ENCODE data around the gene TAOK1. TPM values are rescaled to one million over a fixed set of nuclear protein-coding genes. Genes with fewer than 3 reads are reported as not detected.

Gene TAOK1
- total and polyA plus RNA-seq, 10 of the 15 experiments (the other 5 are each of a cell fraction or from before 2014, with no cell fraction given) = 2.0 to 27.1 (median 11.8) TPM

DNA sequence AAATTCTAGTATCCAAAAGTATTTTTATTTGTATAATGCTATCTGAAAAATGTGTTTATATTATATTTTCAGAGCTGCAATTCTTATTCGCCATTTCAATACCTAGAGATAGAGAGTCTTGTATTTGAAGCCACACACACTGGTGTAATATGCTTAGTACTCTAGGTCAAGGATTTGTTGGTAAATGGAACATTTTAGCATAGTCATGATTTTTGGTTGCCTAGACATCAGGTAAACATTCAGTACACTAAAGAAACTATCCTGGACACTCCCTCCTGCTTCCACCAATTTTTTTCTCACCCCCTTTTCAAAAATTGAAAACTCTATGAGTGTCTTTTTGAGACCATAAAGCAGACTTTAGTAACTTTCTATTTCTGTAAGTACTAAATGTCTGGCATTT, 155.9 kb downstream of the TAOK1 start:
- Histone ChIP-seq H3K9me3 (replicated peaks; ENCODE audit: control insufficient read depth, insufficient read depth, low read length) (no peaks in the 10 kb centered on the region), H3K4me1 (ENCODE audit: control insufficient read depth, insufficient read depth, low read length) (peaks cover 9% of the 10 kb centered on the region; the same call in 1 of the 2 replicates), H3K27ac (ENCODE audit: control insufficient read depth, insufficient read depth) (no peak overlapping the region), H3K79me2 (ENCODE audit: control insufficient read depth, insufficient read depth, low read length) (no peaks in the 10 kb centered on the region), H3K36me3 (ENCODE audit: control insufficient read depth in 2 of 2, insufficient read depth in 2 of 2, low read length in 1 of 2) (peaks cover 4 to 17% of the 10 kb centered on the region in 2 experiments; a peak in 3 of 4 replicates), H3K4me3 (no peak overlapping the region), H3K27me3 (replicated peaks in 1 of 2; ENCODE audit: control insufficient read depth in 2 of 2, insufficient read depth in 2 of 2, low read length in 1 of 2) (no peaks in the 10 kb centered on the region), H2AFZ (ENCODE audit: control insufficient read depth, low read depth, low read length) (no peak overlapping the region), H3K4me2 (ENCODE audit: control insufficient read depth, insufficient read depth) (no peak overlapping the region), H4K20me1 (ENCODE audit: control insufficient read depth, insufficient read depth) (no peaks in the 10 kb centered on the region), H3K9ac (ENCODE audit: control insufficient read depth, insufficient read depth, low read length) (no peak overlapping the region)
- DNase-seq (ENCODE audit: low read depth, low spot score) (no peak), ATAC-seq (no peak), FAIRE-seq (no peak)
- ChIA-PET POLR2A (no interaction called here), CTCF (interaction anchor here (0.8 to 2.5 kb wide), 5 partner anchors 9 to 176 kb away, joined by 3 to 13 read pairs (median 7); no protein-coding TSS in a partner anchor), RAD21 (ENCODE audit: unreplicated experiment) (interaction anchor here (0.6 kb wide), 1 partner anchor 9 kb away, joined by 3 read pairs; no protein-coding TSS in a partner anchor), SMC1A (ENCODE audit: uncharacterized antibody, unreplicated experiment) (interaction anchor here (0.6 to 1.3 kb wide), 3 partner anchors 10 to 176 kb away, joined by 4 to 6 read pairs (median 6); no protein-coding TSS in a partner anchor)
- 100% methylated on average over 1 of the region's 1 CpG for WGBS (ENCODE audit: insufficient coverage, insufficient replicate concordance, low lambda C conversion rate, missing lambda C conversion rate)
- no peak for TF ChIP-seq ESRRA (IDR thresholded peaks at IDR 0.05; ENCODE audit: low read length)
- TF ChIP-seq NBN (IDR thresholded peaks at IDR 0.05) = no peak
- TF ChIP-seq EED (IDR thresholded peaks at IDR 0.05; ENCODE audit: low read depth) = no peak
- no peak for TF ChIP-seq GABPA (IDR thresholded peaks at IDR 0.05; ENCODE audit: low read depth)
- TF ChIP-seq PAX8 (IDR thresholded peaks at IDR 0.05) = no peak
- TF ChIP-seq EP300 (IDR thresholded peaks at IDR 0.05; ENCODE audit: borderline replicate concordance in 1 of 2, control insufficient read depth in 1 of 2, low read depth in 2 of 2, low read length in 2 of 2) = no peak
- TF ChIP-seq, protein P1, sequence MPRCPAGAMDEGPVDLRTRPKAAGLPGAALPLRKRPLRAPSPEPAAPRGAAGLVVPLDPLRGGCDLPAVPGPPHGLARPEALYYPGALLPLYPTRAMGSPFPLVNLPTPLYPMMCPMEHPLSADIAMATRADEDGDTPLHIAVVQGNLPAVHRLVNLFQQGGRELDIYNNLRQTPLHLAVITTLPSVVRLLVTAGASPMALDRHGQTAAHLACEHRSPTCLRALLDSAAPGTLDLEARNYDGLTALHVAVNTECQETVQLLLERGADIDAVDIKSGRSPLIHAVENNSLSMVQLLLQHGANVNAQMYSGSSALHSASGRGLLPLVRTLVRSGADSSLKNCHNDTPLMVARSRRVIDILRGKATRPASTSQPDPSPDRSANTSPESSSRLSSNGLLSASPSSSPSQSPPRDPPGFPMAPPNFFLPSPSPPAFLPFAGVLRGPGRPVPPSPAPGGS (IDR thresholded peaks at IDR 0.05; ENCODE audit: borderline replicate concordance, insufficient read depth, low read depth, low read length, poor library complexity, severe bottlenecking) = no peak
- TF ChIP-seq, protein P2, sequence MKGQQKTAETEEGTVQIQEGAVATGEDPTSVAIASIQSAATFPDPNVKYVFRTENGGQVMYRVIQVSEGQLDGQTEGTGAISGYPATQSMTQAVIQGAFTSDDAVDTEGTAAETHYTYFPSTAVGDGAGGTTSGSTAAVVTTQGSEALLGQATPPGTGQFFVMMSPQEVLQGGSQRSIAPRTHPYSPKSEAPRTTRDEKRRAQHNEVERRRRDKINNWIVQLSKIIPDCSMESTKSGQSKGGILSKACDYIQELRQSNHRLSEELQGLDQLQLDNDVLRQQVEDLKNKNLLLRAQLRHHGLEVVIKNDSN (IDR thresholded peaks at IDR 0.05; ENCODE audit: borderline replicate concordance, extremely low read length, insufficient read depth, low read depth, low read length) = no peak
- TF ChIP-seq ZNF207 (IDR thresholded peaks at IDR 0.05; ENCODE audit: borderline replicate concordance) = no peak
- TF ChIP-seq SMARCA5 (IDR thresholded peaks at IDR 0.05) = no peak
- no peak for TF ChIP-seq IKZF2 (IDR thresholded peaks at IDR 0.05)
- no peak for TF ChIP-seq FOS (IDR thresholded peaks at IDR 0.05; ENCODE audit: borderline replicate concordance, extremely low read depth, insufficient read length)
- no peak for TF ChIP-seq NR2C2 (IDR thresholded peaks at IDR 0.05; ENCODE audit: borderline replicate concordance, control insufficient read depth, insufficient read length, low read depth)
- no peak for TF ChIP-seq ATF7 (IDR thresholded peaks at IDR 0.05; ENCODE audit: low read depth)
- in situ Hi-C loops (cut with MboI) (no loop called here), intact Hi-C loops (cut with micrococcal nuclease; ENCODE audit: unreplicated experiment) (no loop called here)
- BruUV-seq (replicated peaks) = no TSS peak

All from GM12878 (cell line).